HG02642 (cell line): ENCODE results near the gene PLXNA2.
A peak's percentile ranks its signal among the peaks of the same experiment; 100 is the strongest.

ENCODE experiments used
- ATAC-seq: cut with Tn5 transposase; IDR thresholded peaks from one replicate; pipeline ENCODE4 v1.9.1; 2021; ENCODE audit warnings: mild to moderate bottlenecking; ENCODE audit not compliant: unreplicated experiment, poor library complexity

PLXNA2 gene

GRCh38 chr1:208107425-208108212 lies 136.6 kb downstream of the PLXNA2 start:
- no peak for ATAC-seq

- ATAC-seq = no peak
Observed at GRCh38 chr1:208106218-208106617, 138.0 kb downstream of the PLXNA2 start.

- no peak for ATAC-seq
Observed at GRCh38 chr1:208105756-208106155, 138.4 kb downstream of the PLXNA2 start.

GRCh38 chr1:208103597-208104513 lies 140.3 kb downstream of the PLXNA2 start:
- ATAC-seq = no peak

GRCh38 chr1:208101661-208102431 lies 142.3 kb downstream of the PLXNA2 start:
- ATAC-seq = no peak

GRCh38 chr1:208100906-208101305 lies 143.3 kb downstream of the PLXNA2 start:
- no peak for ATAC-seq

GRCh38 chr1:208100106-208100505 lies 144.1 kb downstream of the PLXNA2 start:
- no peak for ATAC-seq

- no peak for ATAC-seq
Observed at GRCh38 chr1:208098773-208099172, 145.4 kb downstream of the PLXNA2 start.

GRCh38 chr1:208093754-208094719 lies 150.1 kb downstream of the PLXNA2 start:
- peak; percentile 70 for ATAC-seq

- no peak for ATAC-seq
Observed at GRCh38 chr1:208093046-208093445, 151.1 kb downstream of the PLXNA2 start.

GRCh38 chr1:208090388-208091301 lies 153.5 kb downstream of the PLXNA2 start:
- ATAC-seq = no peak

- no peak for ATAC-seq
Observed at GRCh38 chr1:208089761-208090370, 154.3 kb downstream of the PLXNA2 start.

GRCh38 chr1:208089149-208089548 lies 155.0 kb downstream of the PLXNA2 start:
- no peak for ATAC-seq

- ATAC-seq = no peak
Observed at GRCh38 chr1:208088319-208088718, 155.9 kb downstream of the PLXNA2 start.

- ATAC-seq = no peak
Observed at GRCh38 chr1:208085655-208086515, 158.3 kb downstream of the PLXNA2 start.

- ATAC-seq = no peak
Observed at GRCh38 chr1:208084764-208085163, 159.4 kb downstream of the PLXNA2 start.

- no peak for ATAC-seq
Observed at GRCh38 chr1:208084220-208084619, 160.0 kb downstream of the PLXNA2 start.
